Endothelial cell of umbilical vein (primary cell): ENCODE results near the gene KRTAP10-11. TPM values are rescaled to one million over a fixed set of nuclear protein-coding genes. Genes with fewer than 3 reads are reported as not detected.

Source experiments
- BruUV-seq: library from RNA; stranded (reverse); fragments of 400-500 nt; replicated peaks from 2 replicates; lab custom pipeline; 2021; lab: Mats Ljungman, UMichigan
- CTCF ChIA-PET: fragments of 300-600, 350-600 bp; sonication (Branson Sonifier 250); formaldehyde crosslinking; loops from one replicate; lab custom pipeline; 2021; ENCODE audit warnings: antibody characterized with exemption, inconsistent platforms; lab: Charles Lee
- POLR2A ChIA-PET: fragments of 300-600, 350-600 bp; sonication (Branson Sonifier 250); formaldehyde crosslinking; loops from one replicate; lab custom pipeline; 2021; ENCODE audit warnings: antibody characterized with exemption, inconsistent platforms; lab: Charles Lee
- DNase-seq: peaks from one replicate; pipeline ENCODE4 v3.0.0-alpha.2; 2011; ENCODE audit warnings: low read depth, low spot score
- FAIRE-seq: peaks from 2 replicates; lab custom pipeline; 2011; peaks lifted over from hg19 to GRCh38; lab: Jason Lieb, UNC
- H2AFZ ChIP-seq: 2 replicates; pipeline ENCODE4 v1.6.0; 2012; ENCODE audit warnings: low read depth, low read length, control low read depth, inconsistent platforms
- H3K27ac ChIP-seq: 2 replicates; pipeline ENCODE4 v1.5.1; 2011; ENCODE audit warnings: low read depth, mild to moderate bottlenecking, control low read depth, low read length, moderate library complexity; ENCODE audit not compliant: insufficient read depth
- H3K27me3 ChIP-seq, 2 experiments: 2 replicates each; pipeline versions ENCODE4 v1.6.0 to v1.6.1; 2011; ENCODE audit warnings: low read length in 2 of 2, mixed read lengths in 1 of 2; ENCODE audit not compliant: control insufficient read depth in 2 of 2, insufficient read depth in 2 of 2
- H3K36me3 ChIP-seq, 2 experiments: 2 replicates in 1 of 2; 3 replicates in 1 of 2; pipeline ENCODE4 v1.5.1; 2011; ENCODE audit warnings: low read length in 2 of 2, mild to moderate bottlenecking in 1 of 2, moderate library complexity in 1 of 2; ENCODE audit not compliant: control insufficient read depth in 2 of 2, insufficient read depth in 2 of 2; ENCODE audit errors: extremely low read depth in 1 of 2
- H3K4me1 ChIP-seq: 3 replicates; pipeline ENCODE4 v1.5.1; 2011; ENCODE audit warnings: mild to moderate bottlenecking, low read length; ENCODE audit not compliant: control insufficient read depth, insufficient read depth; ENCODE audit errors: extremely low read depth
- H3K4me2 ChIP-seq: 2 replicates; pipeline ENCODE4 v1.6.1; 2011; ENCODE audit warnings: low read length, control low read depth, mixed read lengths; ENCODE audit not compliant: insufficient read depth
- H3K4me3 ChIP-seq, 3 experiments: fragments of 200-600 bp in 1 of 3; sonication (generic), shearing (Covaris generic) in 1 of 3; replicated peaks in 1 of 3; 2 replicates each; pipeline ENCODE4 v1.5.1; 2011 to 2016; ENCODE audit warnings: control low read depth in 3 of 3, low read length in 3 of 3, mild to moderate bottlenecking in 2 of 3, inconsistent platforms in 1 of 3, low read depth in 1 of 3, moderate library complexity in 1 of 3; ENCODE audit not compliant: insufficient read depth in 1 of 3
- H3K79me2 ChIP-seq: 2 replicates; pipeline ENCODE4 v1.6.0; 2012; ENCODE audit warnings: low read length, inconsistent platforms; ENCODE audit not compliant: control insufficient read depth, insufficient read depth
- H3K9ac ChIP-seq: replicated peaks from 2 replicates; pipeline ENCODE3; 2011; ENCODE audit warnings: low read length, control low read depth; ENCODE audit not compliant: insufficient read depth; ENCODE audit errors: extremely low read depth
- H3K9me1 ChIP-seq: replicated peaks from 3 replicates; pipeline ENCODE4 v1.6.0; 2011; ENCODE audit warnings: mild to moderate bottlenecking, low read length; ENCODE audit not compliant: control insufficient read depth, insufficient read depth; ENCODE audit errors: extremely low read depth
- H3K9me3 ChIP-seq: replicated peaks from 2 replicates; pipeline ENCODE4 v1.5.1; 2012; ENCODE audit warnings: low read length, inconsistent platforms; ENCODE audit not compliant: control insufficient read depth, insufficient read depth
- H4K20me1 ChIP-seq: replicated peaks from 2 replicates; pipeline ENCODE3; 2011; ENCODE audit warnings: mild to moderate bottlenecking, low read length; ENCODE audit not compliant: control insufficient read depth, insufficient read depth; ENCODE audit errors: extremely low read depth
- EZH2 ChIP-seq: IDR thresholded peaks from 2 replicates; pipeline ENCODE4 v1.6.1; 2012; ENCODE audit warnings: borderline replicate concordance, low read depth, mild to moderate bottlenecking, moderate library complexity, low read length, inconsistent platforms; ENCODE audit not compliant: severe bottlenecking
- FOS ChIP-seq: IDR thresholded peaks from 2 replicates; pipeline ENCODE4 v1.6.1; 2011; ENCODE audit warnings: mild to moderate bottlenecking, low read length, moderate library complexity, borderline replicate concordance; ENCODE audit not compliant: insufficient read depth
- GATA2 ChIP-seq: IDR thresholded peaks from 2 replicates; pipeline ENCODE4 v1.7.0; 2011; ENCODE audit warnings: low read depth, mild to moderate bottlenecking, moderate library complexity, mixed read lengths, low read length; ENCODE audit not compliant: insufficient read length, insufficient read depth
- JUN ChIP-seq: IDR thresholded peaks from 2 replicates; pipeline ENCODE4 v1.6.1; 2011; ENCODE audit warnings: borderline replicate concordance, low read depth; ENCODE audit not compliant: insufficient read length, insufficient read depth
- MYC ChIP-seq: IDR thresholded peaks from one replicate; pipeline ENCODE4 v1.6.1; 2011; ENCODE audit warnings: mild to moderate bottlenecking, low read depth, low read length
- POLR2A ChIP-seq: IDR thresholded peaks from 2 replicates; pipeline ENCODE4 v1.6.1; 2012; ENCODE audit warnings: low read depth, mild to moderate bottlenecking, control low read depth, low read length
- POLR2AphosphoS5 ChIP-seq: IDR thresholded peaks from 2 replicates; pipeline ENCODE4 v1.6.1; 2012; ENCODE audit warnings: low read depth, mild to moderate bottlenecking, control low read depth, low read length, moderate library complexity; ENCODE audit not compliant: insufficient read depth
- dilution Hi-C: fragments of 300-500 bp; cut with MboI; formaldehyde crosslinking; loops from one replicate; pipeline ENCODE4 v1.15.0; 2019; ENCODE audit warnings: low sequenced_read_pairs; ENCODE audit not compliant: extremely low pct_ligation_motif_present
- intact Hi-C: fragments of 100-400 bp; cut with micrococcal nuclease; formaldehyde crosslinking; loops from one replicate; pipeline ENCODE4 v1.10.0; 2022
- polyA plus RNA-seq, 4 experiments: library from polyadenylated mRNA; depleted of rRNA in 3 of 4; stranded (reverse) in 3 of 4; unstranded in 1 of 4; fragments of >200 nt; gene quantifications; 2 replicates each; pipeline versions ENCODE4 v1.2.1 to v1.2.3, GENCODE V29; 2011 to 2012; ENCODE audit warnings: missing spikeins in 1 of 4
- total RNA-seq: library from RNA; stranded (reverse); gene quantifications from 2 replicates; pipeline ENCODE4 v1.2.3, GENCODE V29; 2021
- TF ChIP-seq, protein P1 (sequence below): IDR thresholded peaks from 2 replicates; pipeline ENCODE4 v1.6.1; 2011; ENCODE audit not compliant: insufficient read depth, insufficient read length
- TF ChIP-seq, protein P2 (sequence below), 2 donors: IDR thresholded peaks; 1 replicate in 1 of 2; 2 replicates in 1 of 2; pipeline ENCODE4 v1.5.1; 2011; ENCODE audit warnings: low read length in 2 of 2, mild to moderate bottlenecking in 2 of 2, moderate library complexity in 2 of 2, control low read depth in 1 of 2, inconsistent platforms in 1 of 2, low read depth in 1 of 2; ENCODE audit not compliant: insufficient read depth in 1 of 2; ENCODE audit errors: extremely low read depth in 1 of 2

Gene KRTAP10-11
- total and polyA plus RNA-seq, 2 donors (not counting 3 experiments of a cell fraction or from before 2014, with no cell fraction given): not detected

DNA sequence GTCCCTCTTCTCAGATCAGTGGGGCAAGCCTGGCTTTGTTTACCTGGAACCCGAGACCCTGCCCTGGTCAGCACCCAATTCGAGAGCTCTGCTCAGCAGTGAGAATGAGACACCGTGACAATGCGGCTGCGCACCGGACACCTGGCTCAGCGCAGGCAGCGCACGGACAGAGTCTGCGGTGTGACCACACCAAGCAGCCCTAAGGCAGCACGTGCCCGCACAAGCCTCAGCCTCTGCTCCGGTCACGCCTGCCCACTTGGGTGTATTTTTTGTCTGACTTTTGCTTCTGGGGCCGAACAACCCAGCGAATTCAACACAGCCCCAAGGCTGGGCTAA, 29.7 kb upstream of the KRTAP10-11 start:
- dilution Hi-C loops: no loop called here
- Histone ChIP-seq H3K9ac (no peak overlapping the region), H3K9me3 (peaks cover 4% of the 10 kb centered on the region), H3K9me1 (no peaks in the 10 kb centered on the region), H3K4me2 (no peak overlapping the region), H4K20me1 (no peaks in the 10 kb centered on the region), H3K79me2 (no peaks in the 10 kb centered on the region), H3K4me3 (no peak overlapping the region), H3K4me1 (no peaks in the 10 kb centered on the region), H3K27ac (no peak overlapping the region), H2AFZ (no peak overlapping the region), H3K27me3 (no peaks in the 10 kb centered on the region), H3K36me3 (no peaks in the 10 kb centered on the region)
- intact Hi-C loops: no loop called here
- ChIA-PET CTCF (no interaction called here), POLR2A (no interaction called here)
- FAIRE-seq (no peak), DNase-seq (no peak)
- TF ChIP-seq GATA2 (no peak), POLR2AphosphoS5 (no peak), EZH2 (no peak), POLR2A (no peak), FOS (no peak), JUN (no peak), MYC (no peak)
- TF ChIP-seq, protein P1, sequence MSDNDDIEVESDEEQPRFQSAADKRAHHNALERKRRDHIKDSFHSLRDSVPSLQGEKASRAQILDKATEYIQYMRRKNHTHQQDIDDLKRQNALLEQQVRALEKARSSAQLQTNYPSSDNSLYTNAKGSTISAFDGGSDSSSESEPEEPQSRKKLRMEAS: no peak
- no TSS peak for BruUV-seq

DNA sequence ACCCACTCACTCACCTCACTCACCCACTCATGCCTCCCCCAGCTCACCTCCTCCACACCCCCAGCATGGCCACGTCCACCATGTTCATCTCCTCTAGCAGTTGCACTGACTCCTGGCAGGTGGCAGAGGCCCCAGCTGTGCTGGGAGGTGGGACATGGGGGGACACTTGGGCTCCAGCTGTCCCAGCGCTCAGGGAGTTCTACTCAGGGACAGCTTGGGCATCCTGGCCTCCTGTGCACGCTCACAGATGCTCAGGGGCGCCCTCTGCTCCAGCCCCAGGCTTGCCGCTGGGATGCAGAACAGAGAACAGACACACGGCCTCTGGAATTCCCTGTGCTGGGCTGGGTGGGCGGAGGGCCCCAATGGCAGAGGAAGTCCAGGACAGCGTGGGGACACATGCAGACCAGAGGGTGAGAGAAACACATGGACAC, 29.1 kb upstream of the KRTAP10-11 start:
- ChIA-PET POLR2A (no interaction called here), CTCF (interaction anchor here (4.2 kb wide), 1 partner anchor 177 kb away, joined by 28 read pairs; no protein-coding TSS in a partner anchor)
- no peaks in the 10 kb centered on the region for H3K27me3 ChIP-seq
- no peak overlapping the region for H3K9ac ChIP-seq
- no peak for DNase-seq
- no peak for FAIRE-seq
- no peak overlapping the region for H3K4me2 ChIP-seq
- no peak overlapping the region for H3K27ac ChIP-seq
- TF ChIP-seq EZH2 (no peak), POLR2A (no peak), FOS (no peak), GATA2 (no peak), MYC (no peak), POLR2AphosphoS5 (no peak), JUN (no peak)
- TF ChIP-seq, protein P1: no peak
- TF ChIP-seq, protein P2, sequence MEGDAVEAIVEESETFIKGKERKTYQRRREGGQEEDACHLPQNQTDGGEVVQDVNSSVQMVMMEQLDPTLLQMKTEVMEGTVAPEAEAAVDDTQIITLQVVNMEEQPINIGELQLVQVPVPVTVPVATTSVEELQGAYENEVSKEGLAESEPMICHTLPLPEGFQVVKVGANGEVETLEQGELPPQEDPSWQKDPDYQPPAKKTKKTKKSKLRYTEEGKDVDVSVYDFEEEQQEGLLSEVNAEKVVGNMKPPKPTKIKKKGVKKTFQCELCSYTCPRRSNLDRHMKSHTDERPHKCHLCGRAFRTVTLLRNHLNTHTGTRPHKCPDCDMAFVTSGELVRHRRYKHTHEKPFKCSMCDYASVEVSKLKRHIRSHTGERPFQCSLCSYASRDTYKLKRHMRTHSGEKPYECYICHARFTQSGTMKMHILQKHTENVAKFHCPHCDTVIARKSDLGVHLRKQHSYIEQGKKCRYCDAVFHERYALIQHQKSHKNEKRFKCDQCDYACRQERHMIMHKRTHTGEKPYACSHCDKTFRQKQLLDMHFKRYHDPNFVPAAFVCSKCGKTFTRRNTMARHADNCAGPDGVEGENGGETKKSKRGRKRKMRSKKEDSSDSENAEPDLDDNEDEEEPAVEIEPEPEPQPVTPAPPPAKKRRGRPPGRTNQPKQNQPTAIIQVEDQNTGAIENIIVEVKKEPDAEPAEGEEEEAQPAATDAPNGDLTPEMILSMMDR (IDR thresholded peaks at IDR 0.05; ENCODE audit: extremely low read depth in 1 of 2, insufficient read depth in 1 of 2, low read depth in 1 of 2, low read length in 2 of 2): no peak
- no peak overlapping the region for H2AFZ ChIP-seq
- no peaks in the 10 kb centered on the region for H3K36me3 ChIP-seq
- no peaks in the 10 kb centered on the region for H3K9me3 ChIP-seq
- no TSS peak for BruUV-seq
- H3K4me3 ChIP-seq: no peak overlapping the region
- intact Hi-C loops: no loop called here
- no peaks in the 10 kb centered on the region for H3K9me1 ChIP-seq
- H4K20me1 ChIP-seq: no peaks in the 10 kb centered on the region
- dilution Hi-C loops: no loop called here
- H3K4me1 ChIP-seq: no peaks in the 10 kb centered on the region
- no peaks in the 10 kb centered on the region for H3K79me2 ChIP-seq
